ENCODE results near the gene U2AF2. TPM values are rescaled to one million over a fixed set of nuclear protein-coding genes. Genes with fewer than 3 reads are reported as not detected.

The U2AF2 gene
- total RNA-seq, 1 experiment from 2014 or later, result 323 TPM

- no peak for DNase-seq
- POLR2A ChIA-PET (ENCODE audit: unreplicated experiment), result interaction anchor here (0.6 to 0.7 kb wide), 2 partner anchors 16 to 172 kb away, joined by 3 to 4 read pairs; no protein-coding TSS in a partner anchor
- Histone ChIP-seq H3K27ac (no peak overlapping the region), H3F3A (ENCODE audit: insufficient read depth, low read depth) (peaks cover 26% of the 10 kb centered on the region; the same call in 1 of the 2 replicates), H3K4me2 (no peak overlapping the region), H3K4me3 (no peak overlapping the region), H3K9me3 (ENCODE audit: insufficient read depth, low read depth) (no peaks in the 10 kb centered on the region), H2AFZ (no peak overlapping the region), H3K79me2 (ENCODE audit: low read depth) (peaks cover 42% of the 10 kb centered on the region), H3K27me3 (ENCODE audit: insufficient read depth, low read depth) (no peaks in the 10 kb centered on the region), H3K4me1 (replicated peaks; ENCODE audit: insufficient read depth) (peaks cover 8% of the 10 kb centered on the region), H3K36me3 (ENCODE audit: low read depth) (peaks cover 6% of the 10 kb centered on the region), H3K9me2 (ENCODE audit: insufficient read depth) (no peaks in the 10 kb centered on the region), H4K20me1 (ENCODE audit: insufficient read depth) (peaks cover 8% of the 10 kb centered on the region; the same call in 1 of the 2 replicates)
- intact Hi-C loops (cut with micrococcal nuclease; ENCODE audit: unreplicated experiment), result no loop called here
- CTCF ChIA-PET, result interaction anchor here (0.6 kb wide), 1 partner anchor 661 kb away, joined by 3 read pairs; no protein-coding TSS in a partner anchor
- no TSS peak for BruUV-seq (replicated peaks)
- TF ChIP-seq EZH2 (IDR thresholded peaks at IDR 0.05; ENCODE audit: low read depth) (no peak), CTCF (conservative IDR thresholded peaks at IDR 0.05) (no peak)
These were observed 7.7 kb upstream of the U2AF2 start for GRCh38 chr19:55646889-55647731.

- intact Hi-C loops (cut with micrococcal nuclease; ENCODE audit: unreplicated experiment), result no loop called here
- no peak within 1 kb of the TSS for H3K4me3 ChIP-seq
- H3K36me3 ChIP-seq (ENCODE audit: low read depth), result peaks cover 6% of the 10 kb centered on the region
- no peak within 1 kb of the TSS for H3K27ac ChIP-seq
- ChIA-PET CTCF (no interaction called here), POLR2A (ENCODE audit: unreplicated experiment) (no interaction called here)
- H4K20me1 ChIP-seq (ENCODE audit: insufficient read depth), result peaks cover 8% of the 10 kb centered on the region; the same call in 1 of the 2 replicates
- no peaks in the 10 kb centered on the region for H3K27me3 ChIP-seq (ENCODE audit: insufficient read depth, low read depth)
- no peak within 1 kb of the TSS for H2AFZ ChIP-seq
- peaks cover 11% of the 10 kb centered on the region for H3K4me1 ChIP-seq (replicated peaks; ENCODE audit: insufficient read depth)
- H3F3A ChIP-seq (ENCODE audit: insufficient read depth, low read depth), result peaks cover 24% of the 10 kb centered on the region; the same call in 1 of the 2 replicates
- H3K9me3 ChIP-seq (ENCODE audit: insufficient read depth, low read depth), result no peaks in the 10 kb centered on the region
- BruUV-seq (replicated peaks), result no TSS peak
- H3K9me2 ChIP-seq (ENCODE audit: insufficient read depth), result no peaks in the 10 kb centered on the region
- peak in 1 of 2 experiments; percentile 9 for DNase-seq
- TF ChIP-seq EZH2 (IDR thresholded peaks at IDR 0.05; ENCODE audit: low read depth), result no peak
- no peak for TF ChIP-seq CTCF (conservative IDR thresholded peaks at IDR 0.05)
- H3K79me2 ChIP-seq (ENCODE audit: low read depth), result peaks cover 34% of the 10 kb centered on the region
- no peak within 1 kb of the TSS for H3K4me2 ChIP-seq
These were observed 6.9 kb upstream of the U2AF2 start, which contains the start of gene CCDC106 for GRCh38 chr19:55647732-55648584. TSS of gene CCDC106 (plus strand) at chr19:55648212. CDS start at chr19:55649047, 835 bp downstream.

GRCh38 chr19:55648585-55649267, 6.1 kb upstream of the U2AF2 start:
- Histone ChIP-seq H3K4me2 (no peak overlapping the region), H3K79me2 (ENCODE audit: low read depth) (peaks cover 31% of the 10 kb centered on the region), H3K27me3 (ENCODE audit: insufficient read depth, low read depth) (no peaks in the 10 kb centered on the region), H4K20me1 (ENCODE audit: insufficient read depth) (peaks cover 8% of the 10 kb centered on the region; the same call in 1 of the 2 replicates), H2AFZ (no peak overlapping the region), H3K9me3 (ENCODE audit: insufficient read depth, low read depth) (no peaks in the 10 kb centered on the region), H3F3A (ENCODE audit: insufficient read depth, low read depth) (peaks cover 24% of the 10 kb centered on the region; the same call in 1 of the 2 replicates), H3K4me3 (no peak overlapping the region), H3K4me1 (replicated peaks; ENCODE audit: insufficient read depth) (peaks cover 13% of the 10 kb centered on the region), H3K9me2 (ENCODE audit: insufficient read depth) (no peaks in the 10 kb centered on the region), H3K36me3 (ENCODE audit: low read depth) (peaks cover 6% of the 10 kb centered on the region), H3K27ac (no peak overlapping the region)
- TF ChIP-seq EZH2 (IDR thresholded peaks at IDR 0.05; ENCODE audit: low read depth) (no peak), CTCF (conservative IDR thresholded peaks at IDR 0.05) (no peak)
- intact Hi-C loops (cut with micrococcal nuclease; ENCODE audit: unreplicated experiment), result no loop called here
- POLR2A ChIA-PET (ENCODE audit: unreplicated experiment), result no interaction called here
- CTCF ChIA-PET, result no interaction called here
- BruUV-seq (replicated peaks), result no TSS peak
- peak in 1 of 2 experiments; percentile 4 for DNase-seq
